Neural progenitor cell (in vitro differentiated cells): ENCODE measurements around the gene OR52D1. TPM values are rescaled to one million over a fixed set of nuclear protein-coding genes. Genes with fewer than 3 reads are reported as not detected.

Source experiments
- DNase-seq: peaks from one replicate; pipeline ENCODE4 v3.0.0-alpha.2; 2016; ENCODE audit warnings: low spot score
- H2AFZ ChIP-seq: fragments of 200-600 bp; sonication (generic); replicated peaks from 2 replicates; pipeline ENCODE4 v1.6.1; 2016; ENCODE audit warnings: antibody characterized with exemption
- H3F3A ChIP-seq: fragments of 200-600 bp; sonication (generic); 2 replicates; pipeline ENCODE4 v1.6.1; 2016; ENCODE audit warnings: antibody characterized with exemption, low read depth
- H3K27ac ChIP-seq: fragments of 200-600 bp; sonication (generic); 2 replicates; pipeline ENCODE4 v1.5.1; 2016; ENCODE audit warnings: mild to moderate bottlenecking
- H3K27me3 ChIP-seq: fragments of 200-600 bp; sonication (generic); 2 replicates; pipeline ENCODE4 v1.6.1; 2016; ENCODE audit warnings: mild to moderate bottlenecking, moderate library complexity
- H3K36me3 ChIP-seq: fragments of 200-600 bp; sonication (generic); 2 replicates; pipeline ENCODE4 v1.5.1; 2016
- H3K4me1 ChIP-seq: fragments of 200-600 bp; sonication (generic); 2 replicates; pipeline ENCODE4 v1.6.1; 2016; ENCODE audit warnings: mixed run types
- H3K4me2 ChIP-seq: fragments of 200-600 bp; sonication (generic); 2 replicates; pipeline ENCODE4 v1.6.1; 2016
- H3K4me3 ChIP-seq: fragments of 200-600 bp; sonication (generic); 2 replicates; pipeline ENCODE4 v1.5.1; 2016
- H3K79me2 ChIP-seq: fragments of 200-600 bp; sonication (generic); 2 replicates; pipeline ENCODE4 v1.6.1; 2016; ENCODE audit warnings: low read depth
- H3K9ac ChIP-seq: fragments of 200-600 bp; sonication (generic); 2 replicates; pipeline ENCODE4 v1.6.1; 2016
- H3K9me3 ChIP-seq: fragments of 200-600 bp; sonication (generic); 2 replicates; pipeline ENCODE4 v1.5.1; 2016; ENCODE audit warnings: low read depth
- H4K20me1 ChIP-seq: fragments of 200-600 bp; sonication (generic); 2 replicates; pipeline ENCODE4 v1.6.1; 2016; ENCODE audit warnings: low read depth
- H3K27ac Mint-ChIP-seq: 3 replicates; pipeline ENCODE4 v1.8.0; 2021; ENCODE audit warnings: mixed read lengths
- H3K27me3 Mint-ChIP-seq: 2 replicates; pipeline ENCODE4 v1.8.0; 2022; ENCODE audit warnings: low read depth, mild to moderate bottlenecking, inconsistent platforms, moderate library complexity, mixed read lengths; ENCODE audit not compliant: insufficient read depth
- H3K36me3 Mint-ChIP-seq: 3 replicates; pipeline ENCODE4 v1.8.0; 2021; ENCODE audit warnings: mixed read lengths
- H3K4me1 Mint-ChIP-seq: 3 replicates; pipeline ENCODE4 v1.8.0; 2021; ENCODE audit warnings: mixed read lengths
- H3K4me3 Mint-ChIP-seq: 3 replicates; pipeline ENCODE4 v1.8.0; 2021; ENCODE audit warnings: mild to moderate bottlenecking, moderate library complexity, mixed read lengths
- H3K9me3 Mint-ChIP-seq: 3 replicates; pipeline ENCODE4 v1.8.0; 2020; ENCODE audit warnings: mixed read lengths
- EZH2 ChIP-seq: fragments of 200-600 bp; sonication (generic); IDR thresholded peaks from 2 replicates; pipeline ENCODE4 v1.6.1; 2017; ENCODE audit warnings: antibody characterized with exemption, mild to moderate bottlenecking, moderate library complexity
- EZH2phosphoT487 ChIP-seq: fragments of 200-600 bp; sonication (generic); IDR thresholded peaks from 2 replicates; pipeline ENCODE4 v1.6.1; 2017; ENCODE audit warnings: antibody characterized with exemption
- total RNA-seq: library from RNA; depleted of rRNA; stranded (reverse); fragments of >200 nt; gene quantifications from 2 replicates; pipeline ENCODE4 v1.2.3, GENCODE V29; 2015; ENCODE audit warnings: low replicate concordance
- TF ChIP-seq, protein P1 (sequence below): fragments of 200-600 bp; sonication (generic); IDR thresholded peaks from 2 replicates; pipeline ENCODE4 v1.5.1; 2017; ENCODE audit warnings: antibody characterized with exemption, mild to moderate bottlenecking

Gene OR52D1
- total RNA-seq, 1 donor from 2014 or later: not detected

DNA sequence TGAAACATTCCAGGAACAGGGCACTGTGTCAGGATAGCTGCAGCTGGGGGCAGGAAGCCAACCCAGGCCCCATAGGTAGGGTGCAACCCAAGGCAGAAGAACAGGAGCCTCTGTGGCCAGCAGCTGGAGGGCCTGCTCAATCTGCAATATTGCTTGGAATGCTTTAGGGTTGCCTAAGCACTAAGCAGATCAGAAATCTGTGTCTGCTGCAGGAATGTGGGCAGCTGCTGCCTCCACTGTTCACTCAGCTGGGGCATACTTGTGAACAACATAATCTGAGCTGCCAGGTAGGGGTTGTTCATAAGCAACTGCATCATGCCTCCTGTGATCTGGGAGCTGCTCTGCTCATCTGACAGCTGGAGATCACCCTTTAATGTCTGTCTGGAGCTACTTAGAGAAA, 26.4 kb downstream of the OR52D1 start:
- DNase-seq: no peak
- Histone ChIP-seq H3F3A (no peaks in the 10 kb centered on the region), H3K4me3 (no peak overlapping the region), H3K79me2 (no peaks in the 10 kb centered on the region), H3K4me1 (no peaks in the 10 kb centered on the region), H3K27ac (no peak overlapping the region), H3K9ac (no peak overlapping the region), H2AFZ (no peak overlapping the region), H3K9me3 (no peaks in the 10 kb centered on the region), H4K20me1 (no peaks in the 10 kb centered on the region), H3K36me3 (no peaks in the 10 kb centered on the region), H3K27me3 (no peaks in the 10 kb centered on the region), H3K4me2 (no peak overlapping the region)
- TF ChIP-seq, protein P1, sequence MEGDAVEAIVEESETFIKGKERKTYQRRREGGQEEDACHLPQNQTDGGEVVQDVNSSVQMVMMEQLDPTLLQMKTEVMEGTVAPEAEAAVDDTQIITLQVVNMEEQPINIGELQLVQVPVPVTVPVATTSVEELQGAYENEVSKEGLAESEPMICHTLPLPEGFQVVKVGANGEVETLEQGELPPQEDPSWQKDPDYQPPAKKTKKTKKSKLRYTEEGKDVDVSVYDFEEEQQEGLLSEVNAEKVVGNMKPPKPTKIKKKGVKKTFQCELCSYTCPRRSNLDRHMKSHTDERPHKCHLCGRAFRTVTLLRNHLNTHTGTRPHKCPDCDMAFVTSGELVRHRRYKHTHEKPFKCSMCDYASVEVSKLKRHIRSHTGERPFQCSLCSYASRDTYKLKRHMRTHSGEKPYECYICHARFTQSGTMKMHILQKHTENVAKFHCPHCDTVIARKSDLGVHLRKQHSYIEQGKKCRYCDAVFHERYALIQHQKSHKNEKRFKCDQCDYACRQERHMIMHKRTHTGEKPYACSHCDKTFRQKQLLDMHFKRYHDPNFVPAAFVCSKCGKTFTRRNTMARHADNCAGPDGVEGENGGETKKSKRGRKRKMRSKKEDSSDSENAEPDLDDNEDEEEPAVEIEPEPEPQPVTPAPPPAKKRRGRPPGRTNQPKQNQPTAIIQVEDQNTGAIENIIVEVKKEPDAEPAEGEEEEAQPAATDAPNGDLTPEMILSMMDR: no peak
- no peak for TF ChIP-seq EZH2phosphoT487
- no peak for TF ChIP-seq EZH2
- Mint-ChIP-seq H3K27me3 (peaks cover 2% of the 10 kb centered on the region), H3K9me3 (no peaks in the 10 kb centered on the region), H3K4me1 (no peaks in the 10 kb centered on the region), H3K27ac (no peak overlapping the region), H3K4me3 (no peak overlapping the region), H3K36me3 (no peaks in the 10 kb centered on the region)

DNA sequence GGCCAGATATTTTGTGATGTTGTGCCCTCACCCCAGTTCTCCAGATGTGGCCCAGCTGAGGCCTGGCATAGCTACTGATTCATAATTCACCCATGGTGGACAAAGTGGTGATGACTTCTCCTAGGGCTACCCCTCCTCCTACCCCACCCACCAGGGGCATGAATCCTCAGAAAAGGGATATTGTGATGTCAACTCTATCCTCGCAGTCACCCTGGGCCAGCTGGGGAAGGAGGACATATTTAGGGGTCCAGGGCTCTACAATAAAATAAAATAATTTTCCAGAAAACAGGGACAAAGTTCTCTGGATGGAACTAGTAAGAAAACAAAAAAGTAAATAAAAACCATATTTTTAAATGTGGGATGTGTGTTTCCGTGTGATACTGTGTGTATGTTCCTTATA, 28.1 kb downstream of the OR52D1 start, which contains the start of gene UBQLNL:
TSS of gene UBQLNL (minus strand) at position 101 of the 400 bp plus-strand sequence. CDS start 258 bp downstream, outside the sequence.
- H3K27ac Mint-ChIP-seq: no peak within 1 kb of the TSS
- H3K27me3 Mint-ChIP-seq: peaks cover 2% of the 10 kb centered on the region
- H3K4me3 Mint-ChIP-seq: no peak within 1 kb of the TSS
- H3K4me1 ChIP-seq: no peaks in the 10 kb centered on the region
- no peaks in the 10 kb centered on the region for H3K9me3 Mint-ChIP-seq
- no peaks in the 10 kb centered on the region for H4K20me1 ChIP-seq
- DNase-seq: no peak
- no peak within 1 kb of the TSS for H3K9ac ChIP-seq
- H3F3A ChIP-seq: no peaks in the 10 kb centered on the region
- no peaks in the 10 kb centered on the region for H3K79me2 ChIP-seq
- no peaks in the 10 kb centered on the region for H3K9me3 ChIP-seq
- no peak within 1 kb of the TSS for H3K4me3 ChIP-seq
- no peaks in the 10 kb centered on the region for H3K36me3 ChIP-seq
- H3K4me2 ChIP-seq: no peak within 1 kb of the TSS
- TF ChIP-seq EZH2phosphoT487 (no peak), EZH2 (no peak)
- TF ChIP-seq, protein P1: no peak
- no peaks in the 10 kb centered on the region for H3K4me1 Mint-ChIP-seq
- H3K27ac ChIP-seq: no peak within 1 kb of the TSS
- H2AFZ ChIP-seq: no peak within 1 kb of the TSS
- no peaks in the 10 kb centered on the region for H3K27me3 ChIP-seq
- H3K36me3 Mint-ChIP-seq: no peaks in the 10 kb centered on the region

DNA sequence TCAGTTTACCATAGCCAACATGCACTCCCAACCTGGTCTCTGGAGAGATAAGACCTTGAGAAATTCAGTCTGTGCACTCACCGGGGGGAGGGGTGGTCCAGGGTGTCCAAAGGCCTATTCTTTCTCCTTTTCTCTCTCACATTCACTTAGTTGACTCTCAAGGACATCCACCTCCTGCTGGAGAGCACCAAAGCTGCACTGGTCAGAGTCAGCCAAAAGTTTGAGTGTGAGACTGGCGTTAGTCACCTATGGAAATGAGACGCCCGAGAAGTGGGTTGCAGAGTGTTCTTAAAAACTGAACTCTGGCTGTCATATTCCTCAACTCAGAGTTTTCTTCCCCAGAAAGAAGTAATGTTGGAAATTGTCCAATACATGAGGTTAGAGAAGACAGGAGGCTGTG, 33.1 kb downstream of the OR52D1 start:
- DNase-seq: no peak
- no peaks in the 10 kb centered on the region for H3K9me3 ChIP-seq
- no peak overlapping the region for H3K4me3 ChIP-seq
- TF ChIP-seq, protein P1: no peak
- TF ChIP-seq EZH2phosphoT487 (no peak), EZH2 (no peak)
- H3K27ac ChIP-seq: no peak overlapping the region
- Mint-ChIP-seq H3K36me3 (no peaks in the 10 kb centered on the region), H3K27ac (no peak overlapping the region), H3K9me3 (no peaks in the 10 kb centered on the region), H3K4me1 (no peaks in the 10 kb centered on the region), H3K4me3 (no peak overlapping the region), H3K27me3 (peaks cover 2% of the 10 kb centered on the region)
- H3K79me2 ChIP-seq: no peaks in the 10 kb centered on the region
- H3K4me1 ChIP-seq: no peaks in the 10 kb centered on the region
- H3K9ac ChIP-seq: no peak overlapping the region
- H3K36me3 ChIP-seq: no peaks in the 10 kb centered on the region
- H3F3A ChIP-seq: no peaks in the 10 kb centered on the region
- H3K4me2 ChIP-seq: no peak overlapping the region
- H2AFZ ChIP-seq: no peak overlapping the region
- no peaks in the 10 kb centered on the region for H3K27me3 ChIP-seq
- H4K20me1 ChIP-seq: no peaks in the 10 kb centered on the region
